Activated CD4-positive, CD25-positive, alpha-beta regulatory T cell treated with anti-CD3 and anti-CD28 coated beads, Interleukin-2, amount 50 U/mL, for 24 hours (primary cell): Measurements from ENCODE around the gene CELF2.
"Not testable (repeated sequence)": the region's sequence is repeated elsewhere in the genome, so short reads cannot be mapped to it uniquely, and the experiment has no call there.

Experiments used
- ATAC-seq, 2 donors: fragments of 150-1000 bp; cut with Tn5 transposase; one replicate each; pipeline ENCODE4 v1.10.0; 2021; ENCODE audit warnings: mild to moderate bottlenecking in 1 of 2, moderate library complexity in 1 of 2

The CELF2 gene

GRCh38 chr10:11366889-11367288 is 349.2 kb downstream of the CELF2 start:
- ATAC-seq, result not testable (repeated sequence)

GRCh38 chr10:11367505-11367904 is 349.8 kb downstream of the CELF2 start:
- no peak for ATAC-seq

- ATAC-seq, result no peak
Observed at GRCh38 chr10:11373717-11374171, 356.1 kb downstream of the CELF2 start.

GRCh38 chr10:11377267-11377666 is 359.6 kb downstream of the CELF2 start:
- ATAC-seq, result no peak

- ATAC-seq, result no peak
Observed at GRCh38 chr10:11378835-11379234, 361.2 kb downstream of the CELF2 start.

- ATAC-seq, result no peak
Observed at GRCh38 chr10:11379771-11380170, 362.1 kb downstream of the CELF2 start.

GRCh38 chr10:11381023-11381422 is 363.4 kb downstream of the CELF2 start:
- peak; percentile 68 to 79 for ATAC-seq

- ATAC-seq, result no peak
Observed at GRCh38 chr10:11381511-11381910, 363.8 kb downstream of the CELF2 start.

GRCh38 chr10:11382187-11382586 is 364.5 kb downstream of the CELF2 start:
- ATAC-seq, result no peak

GRCh38 chr10:11386044-11386443 is 368.4 kb downstream of the CELF2 start:
- ATAC-seq, result no peak
